ENCODE results near the gene TNFAIP8.

- TF ChIP-seq NONO (IDR thresholded peaks at IDR 0.05): no peak
- no peak for TF ChIP-seq NONO (CRISPR knock-in tag; conservative IDR thresholded peaks at IDR 0.05)
- no peak for TF ChIP-seq CTCF (CRISPR knock-in tag; IDR thresholded peaks at IDR 0.05)
- TF ChIP-seq MXD4 (CRISPR knock-in tag; IDR thresholded peaks at IDR 0.05): no peak
- TF ChIP-seq PBX3 (CRISPR knock-in tag; IDR thresholded peaks at IDR 0.05; ENCODE audit: borderline replicate concordance): no peak
These were observed 22.8 kb upstream of the TNFAIP8 start for GRCh38 chr5:119332978-119333401.

Data from HepG2 (cell line).